Panc1 (cell line): ENCODE results near the gene PANK1. TPM values are rescaled to one million over a fixed set of nuclear protein-coding genes. Genes with fewer than 3 reads are reported as not detected.

Source experiments
- ATAC-seq: fragments of 200-7000 bp; cut with Tn5 transposase; 2 replicates; pipeline ENCODE4 v1.9.1; 2020; ENCODE audit warnings: mild to moderate bottlenecking, moderate library complexity
- BruUV-seq: library from RNA; stranded (reverse); fragments of 400-500 nt; replicated peaks from 2 replicates; lab custom pipeline; 2021; lab: Mats Ljungman, UMichigan
- CTCF ChIA-PET: fragments of 300-600 bp; sonication (Branson Sonifier 250); formaldehyde crosslinking; loops from one replicate; lab custom pipeline; 2022; ENCODE audit warnings: antibody characterized with exemption; lab: Charles Lee
- POLR2A ChIA-PET: fragments of 300-600 bp; sonication (Branson Sonifier 250); formaldehyde crosslinking; loops from one replicate; lab custom pipeline; 2022; ENCODE audit warnings: antibody characterized with exemption; lab: Charles Lee
- DNase-seq: peaks from one replicate; pipeline ENCODE4 v3.0.0-alpha.2; 2010; ENCODE audit warnings: low read depth, low spot score
- H3K27ac ChIP-seq: 2 replicates; pipeline ENCODE4 v1.5.1; 2011; ENCODE audit warnings: mild to moderate bottlenecking, low read length, inconsistent platforms
- H3K27me3 ChIP-seq: fragments of 200-500 bp; sonication (Bioruptor generic); 2 replicates; pipeline ENCODE4 v1.6.0; 2014; ENCODE audit warnings: low read length, inconsistent platforms; ENCODE audit not compliant: control insufficient read depth, insufficient read depth
- H3K36me3 ChIP-seq: fragments of 200-500 bp; sonication (Bioruptor generic); 2 replicates; pipeline ENCODE4 v1.5.1; 2014; ENCODE audit warnings: inconsistent platforms, mild to moderate bottlenecking, low read length, moderate library complexity; ENCODE audit not compliant: control insufficient read depth, insufficient read depth
- H3K4me1 ChIP-seq: 2 replicates; pipeline ENCODE4 v1.5.1; 2011; ENCODE audit warnings: inconsistent platforms, mild to moderate bottlenecking, low read length, moderate library complexity; ENCODE audit not compliant: control insufficient read depth, insufficient read depth
- H3K4me3 ChIP-seq, 2 experiments: 2 replicates each; pipeline ENCODE4 v1.5.1; 2011 to 2012; ENCODE audit warnings: low read depth in 2 of 2, low read length in 2 of 2, mild to moderate bottlenecking in 2 of 2, inconsistent platforms in 1 of 2, moderate library complexity in 1 of 2
- H3K9me3 ChIP-seq: fragments of 200-500 bp; sonication (Bioruptor generic); 2 replicates; pipeline ENCODE4 v1.5.1; 2014; ENCODE audit warnings: low read depth, mild to moderate bottlenecking, inconsistent platforms, low read length, moderate library complexity; ENCODE audit not compliant: control insufficient read depth, insufficient read depth
- CTCF ChIP-seq: fragments of 450-650 bp; IDR thresholded peaks from 2 replicates; pipeline ENCODE4 v1.5.1; 2017; ENCODE audit warnings: mild to moderate bottlenecking
- POLR2AphosphoS5 ChIP-seq: IDR thresholded peaks from 2 replicates; pipeline ENCODE4 v1.6.1; 2012; ENCODE audit warnings: mild to moderate bottlenecking, low read depth, low read length, moderate library complexity
- REST ChIP-seq, 2 experiments: IDR thresholded peaks; 2 replicates each; pipeline ENCODE4 v1.6.1; 2011 to 2012; ENCODE audit warnings: low read depth in 2 of 2, control low read depth in 1 of 2, low read length in 1 of 2, mild to moderate bottlenecking in 1 of 2, moderate library complexity in 1 of 2; ENCODE audit not compliant: insufficient read depth in 1 of 2
- SIN3A ChIP-seq: IDR thresholded peaks from 2 replicates; pipeline ENCODE4 v1.6.1; 2012; ENCODE audit warnings: low read depth, mild to moderate bottlenecking, low read length, moderate library complexity, borderline replicate concordance; ENCODE audit not compliant: insufficient read depth
- TCF7L2 ChIP-seq: IDR thresholded peaks from 2 replicates; pipeline ENCODE4 v1.6.1; 2011; ENCODE audit warnings: mild to moderate bottlenecking, low read depth, low read length, inconsistent platforms
- in situ Hi-C: cut with HindIII; loops from 2 replicates; pipeline ENCODE4 v1.10.0; 2016; ENCODE audit warnings: low sequenced_read_pairs, low pct_unique_long_range_greater_than_20kb
- intact Hi-C: fragments of 100-400 bp; cut with micrococcal nuclease; formaldehyde crosslinking; loops from one replicate; pipeline ENCODE4 v1.10.0; 2022; ENCODE audit not compliant: unreplicated experiment
- total RNA-seq: library from RNA; stranded (reverse); gene quantifications from one replicate; pipeline ENCODE4 v1.2.1, GENCODE V29; 2021; ENCODE audit not compliant: unreplicated experiment

The PANK1 gene
- total RNA-seq, 1 experiment from 2014 or later, result 11.0 TPM

DNA sequence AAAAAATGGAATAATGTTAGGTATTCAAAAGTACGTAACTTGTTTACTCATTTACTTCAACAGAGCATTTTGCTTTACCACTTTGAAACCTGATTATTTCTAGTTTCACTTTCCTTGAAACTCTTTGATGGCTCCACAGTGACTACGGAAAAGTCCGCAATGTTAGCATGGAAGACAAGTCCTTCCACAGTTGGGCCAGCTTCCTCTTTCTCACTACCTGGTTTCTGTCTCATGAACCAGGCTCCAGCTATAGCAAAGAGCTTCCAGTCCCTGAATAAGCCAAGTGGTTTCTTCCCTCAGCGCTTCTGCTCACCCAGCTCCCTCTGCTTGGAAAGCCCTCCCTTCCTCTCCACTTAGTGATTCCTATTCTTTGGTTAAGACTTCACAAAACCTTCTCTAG is 64.8 kb downstream of the PANK1 start:
- no peaks in the 10 kb centered on the region for H3K4me1 ChIP-seq
- no peaks in the 10 kb centered on the region for H3K36me3 ChIP-seq
- no peaks in the 10 kb centered on the region for H3K27me3 ChIP-seq
- no peaks in the 10 kb centered on the region for H3K9me3 ChIP-seq
- DNase-seq, result no peak
- in situ Hi-C loops (no loop called here), intact Hi-C loops (no loop called here)
- CTCF ChIA-PET, result no interaction called here
- no peak for ATAC-seq
- TF ChIP-seq TCF7L2, result no peak
- no peak for TF ChIP-seq SIN3A
- TF ChIP-seq CTCF, result no peak
- TF ChIP-seq POLR2AphosphoS5, result no peak
- TF ChIP-seq REST (IDR thresholded peaks at IDR 0.05; ENCODE audit: insufficient read depth in 1 of 2, low read depth in 2 of 2, low read length in 1 of 2), result no peak
- POLR2A ChIA-PET, result no interaction called here
- no peak overlapping the region for H3K4me3 ChIP-seq
- BruUV-seq, result no TSS peak
- no peak overlapping the region for H3K27ac ChIP-seq

DNA sequence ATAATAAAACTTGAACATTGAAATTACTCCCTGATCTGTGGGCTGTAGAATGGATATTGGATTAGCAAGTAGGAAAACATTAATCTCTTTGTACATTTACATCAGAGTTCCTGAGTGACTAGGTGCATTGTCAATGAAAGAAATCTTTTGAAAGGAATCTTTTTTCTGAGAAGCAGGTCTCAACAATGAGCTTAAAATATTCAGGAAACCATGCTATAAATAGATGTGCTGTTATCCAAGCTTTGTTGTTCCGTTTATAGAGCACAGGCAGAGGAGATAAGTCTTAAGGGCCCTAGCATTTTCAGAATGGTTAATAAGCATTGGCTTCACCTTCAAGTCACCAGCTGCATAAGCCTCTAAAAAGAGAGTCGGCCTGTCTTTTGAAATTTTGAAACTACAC is 68.3 kb downstream of the PANK1 start:
- no peak for ATAC-seq
- no peaks in the 10 kb centered on the region for H3K4me1 ChIP-seq

More for the DNA sequence above, 68.3 kb downstream of the PANK1 start:
- no peak for DNase-seq
- H3K27me3 ChIP-seq, result no peaks in the 10 kb centered on the region
- POLR2A ChIA-PET, result no interaction called here
- intact Hi-C loops, result no loop called here
- in situ Hi-C loops, result no loop called here
- no peaks in the 10 kb centered on the region for H3K36me3 ChIP-seq
- H3K9me3 ChIP-seq, result no peaks in the 10 kb centered on the region
- no peak overlapping the region for H3K27ac ChIP-seq
- CTCF ChIA-PET, result no interaction called here
- TF ChIP-seq CTCF (no peak), SIN3A (no peak), POLR2AphosphoS5 (no peak), REST (IDR thresholded peaks at IDR 0.05; ENCODE audit: insufficient read depth in 1 of 2, low read depth in 2 of 2, low read length in 1 of 2) (no peak), TCF7L2 (no peak)
- no peak overlapping the region for H3K4me3 ChIP-seq
- no TSS peak for BruUV-seq
